HG02588 (cell line): ENCODE data around the gene BOD1L1.

Source experiments
- ATAC-seq: cut with Tn5 transposase; IDR thresholded peaks from one replicate; pipeline ENCODE4 v1.9.1; 2021; ENCODE audit warnings: mild to moderate bottlenecking, moderate library complexity; ENCODE audit not compliant: unreplicated experiment

The BOD1L1 gene

GRCh38 chr4:13540446-13541175 lies 86.9 kb downstream of the BOD1L1 start:
- no peak for ATAC-seq

GRCh38 chr4:13539619-13540445 lies 87.7 kb downstream of the BOD1L1 start:
- no peak for ATAC-seq

DNA sequence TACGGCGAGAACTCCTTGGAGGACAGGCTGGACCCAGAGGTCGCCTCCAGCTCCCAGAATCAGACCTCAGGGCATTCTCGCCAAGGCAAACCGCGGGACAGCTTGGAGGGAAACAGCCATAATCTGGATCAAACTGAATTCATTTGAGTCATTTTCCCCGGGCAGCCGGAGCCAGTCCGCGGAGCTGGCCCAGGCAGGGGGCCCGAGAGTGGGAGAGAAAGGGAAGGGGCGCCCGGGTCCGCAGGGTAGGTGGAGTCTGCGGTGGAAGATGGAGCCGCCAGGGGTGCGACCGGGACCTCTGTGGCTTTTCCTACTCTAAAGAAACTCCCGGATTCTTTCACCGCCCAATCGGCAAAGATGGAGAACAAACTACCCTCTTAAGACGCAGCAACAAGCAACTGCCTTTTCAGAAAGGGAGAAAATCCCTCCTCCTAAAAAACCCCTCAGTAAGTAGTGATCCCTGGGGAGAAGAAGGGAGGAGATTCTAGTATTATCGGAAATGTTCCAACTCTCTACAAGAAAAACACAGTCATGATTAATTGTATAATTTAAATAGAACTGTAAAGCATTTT lies 88.4 kb downstream of the BOD1L1 start:
- no peak for ATAC-seq

DNA sequence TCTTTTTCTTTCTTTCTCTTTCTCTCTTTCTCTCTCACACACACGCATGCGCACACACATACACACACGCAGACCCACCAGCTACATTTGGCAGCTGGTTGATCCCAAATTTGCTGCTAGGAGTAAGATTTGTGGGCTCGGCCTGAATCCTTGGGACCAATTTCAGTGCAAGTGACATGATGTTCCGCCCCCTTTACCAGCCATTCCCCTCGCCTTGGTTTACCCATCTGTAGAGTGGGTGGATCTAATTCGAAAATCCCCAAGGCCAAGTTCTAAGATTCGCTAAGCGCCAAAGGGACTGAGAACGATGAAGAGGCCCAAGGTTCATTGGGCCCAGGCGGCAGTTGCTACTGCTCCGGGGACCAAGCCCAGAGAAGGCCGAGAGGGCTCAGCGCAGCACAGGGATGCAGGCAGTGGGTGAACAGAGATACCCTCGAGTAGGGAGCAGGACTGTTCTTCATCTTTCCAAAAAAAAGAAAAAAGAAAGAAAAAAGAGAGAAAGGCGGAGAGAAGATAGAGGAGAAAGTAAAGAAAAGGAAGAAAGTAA lies 89.0 kb downstream of the BOD1L1 start:
- no peak for ATAC-seq

- ATAC-seq, result no peak
Measured at GRCh38 chr4:13537832-13538177, 89.7 kb downstream of the BOD1L1 start.

- no peak for ATAC-seq
Measured at GRCh38 chr4:13537011-13537831, 90.3 kb downstream of the BOD1L1 start.

DNA sequence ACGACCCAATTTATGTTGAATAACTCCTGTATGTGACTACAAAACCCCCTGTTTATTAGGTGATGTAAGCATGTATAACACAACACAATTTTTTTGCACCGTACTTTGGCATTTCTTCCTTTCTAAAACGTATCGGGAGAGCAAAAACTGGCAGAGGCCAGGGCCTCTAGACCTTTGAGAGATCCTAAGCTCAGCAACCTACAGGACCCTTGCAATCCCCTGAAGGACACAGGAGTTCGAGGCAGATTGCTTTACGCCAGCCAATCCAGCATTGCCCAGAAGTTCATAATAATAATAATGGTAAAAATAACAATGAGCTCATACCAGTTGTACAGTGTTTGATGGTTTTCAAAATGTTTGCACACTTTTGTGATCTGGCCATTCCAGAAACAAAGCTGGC lies 90.9 kb downstream of the BOD1L1 start:
- ATAC-seq, result no peak

- no peak for ATAC-seq
Measured at GRCh38 chr4:13535708-13536361, 91.7 kb downstream of the BOD1L1 start.

DNA sequence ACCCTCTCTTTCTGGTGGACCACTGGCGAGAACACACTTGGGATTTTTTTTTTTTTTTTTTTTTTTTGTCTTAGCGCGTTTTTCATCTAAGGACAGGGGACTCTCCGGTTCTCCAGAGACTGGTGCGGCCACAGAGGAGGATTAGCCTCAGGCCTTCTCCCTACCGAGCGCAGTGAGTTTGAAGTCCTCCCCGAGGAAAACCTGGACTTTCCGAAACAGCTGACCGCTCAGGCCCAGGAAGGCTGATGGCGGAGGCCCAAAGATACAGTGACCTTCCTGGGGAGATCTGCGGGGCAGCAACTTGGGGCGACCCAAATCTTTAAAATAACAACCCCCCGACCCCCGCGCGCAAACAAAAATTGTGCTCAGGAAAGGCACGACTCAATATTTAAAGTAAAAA lies 92.4 kb downstream of the BOD1L1 start:
- ATAC-seq, result no peak

DNA sequence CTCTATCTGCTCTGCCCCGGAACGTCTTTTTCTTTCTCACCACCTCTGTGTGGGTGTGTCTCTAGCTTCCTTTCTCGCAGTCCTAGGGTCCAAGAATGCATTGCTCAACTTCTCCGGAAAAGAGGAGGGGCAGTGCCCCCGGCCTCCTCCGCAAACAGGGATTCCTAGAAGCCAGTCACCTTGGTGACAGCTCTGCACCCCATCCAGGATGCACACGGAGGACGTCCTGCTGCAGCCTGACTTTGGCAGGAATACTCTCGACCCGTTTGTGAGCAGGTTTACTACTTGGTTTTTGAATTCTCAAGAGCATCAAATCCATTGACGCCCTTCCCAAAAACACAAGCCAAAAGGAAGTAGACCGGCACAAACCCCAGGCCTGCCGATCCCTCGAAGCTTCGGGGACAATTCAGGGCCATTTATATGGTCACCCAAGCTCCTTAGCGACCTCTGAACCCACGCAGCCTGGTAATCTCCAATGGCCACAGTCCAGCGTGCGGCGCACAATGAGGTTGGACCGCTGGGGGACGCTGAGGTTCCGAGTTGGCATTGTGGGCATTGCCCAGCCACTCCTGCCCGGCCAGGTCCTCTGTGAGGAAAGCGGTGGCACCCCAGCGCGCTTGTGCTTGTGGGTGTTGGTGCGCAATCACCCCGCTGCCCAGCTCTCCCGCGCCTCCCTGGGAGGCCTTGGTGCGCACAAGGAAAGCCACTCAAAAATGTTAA lies 93.0 kb downstream of the BOD1L1 start:
- ATAC-seq, result no peak

GRCh38 chr4:13533670-13534343 lies 93.7 kb downstream of the BOD1L1 start:
- no peak for ATAC-seq

GRCh38 chr4:13531625-13531998 lies 95.9 kb downstream of the BOD1L1 start:
- no peak for ATAC-seq

DNA sequence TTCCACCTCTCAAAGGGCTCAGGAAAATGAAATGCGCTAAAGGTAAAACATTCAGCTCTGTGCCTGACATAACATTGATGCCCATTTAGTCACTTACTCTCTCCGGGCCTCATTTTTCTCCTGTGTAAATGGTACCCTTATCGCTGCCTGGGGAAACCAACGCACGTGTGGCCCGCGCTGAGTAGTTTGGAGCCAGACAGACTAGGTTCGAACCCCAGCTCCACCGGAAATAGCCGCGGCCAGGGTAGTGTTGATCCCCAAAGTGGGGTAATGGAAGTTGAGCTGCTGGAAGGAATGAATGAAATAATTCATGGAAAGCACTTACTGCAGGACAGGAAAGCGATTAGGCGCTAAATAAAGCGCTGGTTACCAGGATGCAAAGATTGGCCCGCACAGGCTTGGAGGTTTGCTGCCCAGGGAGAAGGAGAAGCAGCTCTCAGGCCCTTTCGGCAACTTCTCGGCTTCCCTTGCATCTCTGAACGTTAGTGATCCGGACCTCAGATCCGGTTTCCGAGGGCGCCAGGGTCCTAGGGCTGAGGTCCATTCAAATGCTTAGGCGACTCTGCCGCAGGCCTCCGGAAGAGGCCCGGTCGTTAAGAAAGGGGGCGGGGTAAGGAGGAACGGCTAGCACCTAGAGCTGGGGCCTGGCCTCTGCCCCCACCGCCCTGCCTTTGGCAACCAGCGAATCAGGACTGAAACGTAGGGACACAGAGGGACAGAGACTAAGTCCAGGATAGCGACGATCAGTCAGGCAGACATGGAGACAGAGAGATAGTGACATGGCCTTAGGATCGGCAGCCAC lies 96.5 kb downstream of the BOD1L1 start:
- ATAC-seq, result no peak

- ATAC-seq, result no peak
Measured at GRCh38 chr4:13529128-13529919, 98.2 kb downstream of the BOD1L1 start.

- no peak for ATAC-seq
Measured at GRCh38 chr4:13528821-13529127, 98.8 kb downstream of the BOD1L1 start.

DNA sequence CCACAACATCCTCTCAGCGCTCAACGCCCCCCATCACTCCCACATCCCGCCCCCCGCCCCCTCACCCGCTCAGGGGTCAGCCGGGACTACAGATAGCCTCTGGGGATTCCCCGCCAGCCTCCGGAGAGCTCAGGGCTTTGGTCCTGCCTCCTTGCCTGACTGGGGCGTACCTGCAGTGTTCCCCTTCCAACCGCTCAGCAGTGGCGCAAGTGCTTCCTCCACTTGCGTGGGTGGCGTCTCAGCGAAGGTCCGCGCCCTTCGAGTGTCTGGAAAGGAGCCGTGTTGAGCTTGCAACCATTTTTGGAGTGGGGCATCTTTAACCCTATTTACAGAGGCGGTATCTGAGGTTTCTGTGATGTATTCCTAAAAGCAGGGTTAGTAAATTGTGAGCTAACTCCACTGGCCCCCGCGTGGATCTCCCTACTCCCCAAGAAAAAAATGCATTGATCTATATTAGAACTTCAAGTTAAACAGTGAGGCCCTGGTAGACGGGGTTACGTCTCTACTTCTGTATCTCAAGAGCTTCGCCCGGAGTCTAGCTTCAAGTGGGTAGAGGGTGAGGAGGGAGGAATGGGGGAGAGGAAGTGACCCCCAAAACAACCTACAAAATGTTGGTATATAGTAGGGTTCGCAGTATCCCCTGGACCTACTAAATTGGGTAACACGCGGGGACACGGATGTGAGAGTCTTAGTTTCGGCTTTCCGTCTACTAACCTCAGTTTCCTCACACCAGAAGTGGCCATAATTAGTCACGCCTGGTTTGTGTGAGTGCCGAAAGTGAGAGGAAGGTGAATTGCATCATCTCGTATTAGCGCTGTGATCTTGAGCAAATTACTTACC lies 99.3 kb downstream of the BOD1L1 start:
- ATAC-seq, result peak; percentile 74
